ENCODE measurements around the gene HPS1.

The HPS1 gene

GRCh38 chr10:98467506-98468318, 21.0 kb upstream of the HPS1 start (continued):
- TF ChIP-seq, protein P1, sequence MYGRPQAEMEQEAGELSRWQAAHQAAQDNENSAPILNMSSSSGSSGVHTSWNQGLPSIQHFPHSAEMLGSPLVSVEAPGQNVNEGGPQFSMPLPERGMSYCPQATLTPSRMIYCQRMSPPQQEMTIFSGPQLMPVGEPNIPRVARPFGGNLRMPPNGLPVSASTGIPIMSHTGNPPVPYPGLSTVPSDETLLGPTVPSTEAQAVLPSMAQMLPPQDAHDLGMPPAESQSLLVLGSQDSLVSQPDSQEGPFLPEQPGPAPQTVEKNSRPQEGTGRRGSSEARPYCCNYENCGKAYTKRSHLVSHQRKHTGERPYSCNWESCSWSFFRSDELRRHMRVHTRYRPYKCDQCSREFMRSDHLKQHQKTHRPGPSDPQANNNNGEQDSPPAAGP (tag by site-specific recombination; IDR thresholded peaks at IDR 0.05), result 0 out of 2 replicates have a peak, but pooled peaks have one; percentile 25
- TF ChIP-seq ZNF10 (tag by site-specific recombination; IDR thresholded peaks at IDR 0.05) (no peak), ZXDB (tag by site-specific recombination; IDR thresholded peaks at IDR 0.05) (no peak), SP2 (tag by site-specific recombination; IDR thresholded peaks at IDR 0.05) (no peak), ZNF76 (tag by site-specific recombination; IDR thresholded peaks at IDR 0.05; ENCODE audit: borderline replicate concordance, low read depth) (no peak), ZNF138 (tag by site-specific recombination; IDR thresholded peaks at IDR 0.05; ENCODE audit: borderline replicate concordance) (no peak), ZNF37A (tag by site-specific recombination; IDR thresholded peaks at IDR 0.05) (no peak), BCL11B (tag by site-specific recombination; IDR thresholded peaks at IDR 0.05; ENCODE audit: low read depth) (no peak), ZNF791 (tag by site-specific recombination; IDR thresholded peaks at IDR 0.05) (no peak), ZNF571 (tag by site-specific recombination; IDR thresholded peaks at IDR 0.05) (no peak), SP3 (tag by site-specific recombination; IDR thresholded peaks at IDR 0.05) (no peak), KLF7 (tag by site-specific recombination; IDR thresholded peaks at IDR 0.05; ENCODE audit: borderline replicate concordance) (no peak), ZNF391 (tag by site-specific recombination; IDR thresholded peaks at IDR 0.05; ENCODE audit: borderline replicate concordance, low read depth) (0 out of 2 replicates have a peak, but pooled peaks have one; percentile 46), ZFP69B (tag by site-specific recombination; IDR thresholded peaks at IDR 0.05) (no peak), KLF16 (tag by site-specific recombination; IDR thresholded peaks at IDR 0.05) (no peak), OSR2 (tag by site-specific recombination; IDR thresholded peaks at IDR 0.05) (no peak), OVOL3 (tag by site-specific recombination; IDR thresholded peaks at IDR 0.05) (no peak), ZNF121 (tag by site-specific recombination; IDR thresholded peaks at IDR 0.05) (no peak), ZNF26 (tag by site-specific recombination; IDR thresholded peaks at IDR 0.05) (no peak), FEZF1 (tag by site-specific recombination; IDR thresholded peaks at IDR 0.05) (no peak), ZNF555 (tag by site-specific recombination; conservative IDR thresholded peaks at IDR 0.05) (no peak), ZSCAN23 (tag by site-specific recombination; IDR thresholded peaks at IDR 0.05) (no peak), TRIM28 (IDR thresholded peaks at IDR 0.05; ENCODE audit: borderline replicate concordance, low read length) (no peak), ZNF274 (IDR thresholded peaks at IDR 0.05; ENCODE audit: low read length) (no peak), ZNF274 (tag by site-specific recombination; IDR thresholded peaks at IDR 0.05; ENCODE audit: borderline replicate concordance) (no peak), ZNF2 (tag by site-specific recombination; IDR thresholded peaks at IDR 0.05) (peak; percentile 61; the same call in 1 of the 2 replicates), GLIS1 (tag by site-specific recombination; IDR thresholded peaks at IDR 0.05) (peak; percentile 72), ZNF48 (tag by site-specific recombination; IDR thresholded peaks at IDR 0.05) (no peak), ZNF362 (tag by site-specific recombination; IDR thresholded peaks at IDR 0.05) (no peak), TCF7L2 (IDR thresholded peaks at IDR 0.05; ENCODE audit: borderline replicate concordance, low read depth, low read length) (no peak), ZNF239 (tag by site-specific recombination; IDR thresholded peaks at IDR 0.05) (no peak), ZNF785 (tag by site-specific recombination; IDR thresholded peaks at IDR 0.05) (no peak), ZNF645 (tag by site-specific recombination; IDR thresholded peaks at IDR 0.05) (no peak), ZNF843 (tag by site-specific recombination; IDR thresholded peaks at IDR 0.05) (no peak)
- TF ChIP-seq, protein P2, sequence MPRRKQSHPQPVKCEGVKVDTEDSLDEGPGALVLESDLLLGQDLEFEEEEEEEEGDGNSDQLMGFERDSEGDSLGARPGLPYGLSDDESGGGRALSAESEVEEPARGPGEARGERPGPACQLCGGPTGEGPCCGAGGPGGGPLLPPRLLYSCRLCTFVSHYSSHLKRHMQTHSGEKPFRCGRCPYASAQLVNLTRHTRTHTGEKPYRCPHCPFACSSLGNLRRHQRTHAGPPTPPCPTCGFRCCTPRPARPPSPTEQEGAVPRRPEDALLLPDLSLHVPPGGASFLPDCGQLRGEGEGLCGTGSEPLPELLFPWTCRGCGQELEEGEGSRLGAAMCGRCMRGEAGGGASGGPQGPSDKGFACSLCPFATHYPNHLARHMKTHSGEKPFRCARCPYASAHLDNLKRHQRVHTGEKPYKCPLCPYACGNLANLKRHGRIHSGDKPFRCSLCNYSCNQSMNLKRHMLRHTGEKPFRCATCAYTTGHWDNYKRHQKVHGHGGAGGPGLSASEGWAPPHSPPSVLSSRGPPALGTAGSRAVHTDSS (tag by site-specific recombination; IDR thresholded peaks at IDR 0.05), result no peak

All from HEK293 (cell line).